Vagina (tissue), 2 donors: ENCODE measurements around the gene UBR4.

Experiments
- POLR2AphosphoS5 ChIP-seq, 2 donors: sonication (generic); formaldehyde crosslinking; IDR thresholded peaks; one replicate each; pipeline ENCODE4 v1.9.0; 2017; ENCODE audit warnings: antibody characterized with exemption in 2 of 2, mild to moderate bottlenecking in 2 of 2, low read depth in 1 of 2; ENCODE audit not compliant: insufficient read depth in 1 of 2
- TF ChIP-seq, protein P1 (sequence below), 3 experiments: fragments of 450-650 bp in 2 of 3; fragments of 200-600 bp in 1 of 3; sonication (generic) in 1 of 3; IDR thresholded peaks; one replicate each; pipeline ENCODE4 v1.5.1; 2017 to 2019; ENCODE audit warnings: antibody characterized with exemption in 3 of 3, mild to moderate bottlenecking in 2 of 3, moderate library complexity in 2 of 3

DNA sequence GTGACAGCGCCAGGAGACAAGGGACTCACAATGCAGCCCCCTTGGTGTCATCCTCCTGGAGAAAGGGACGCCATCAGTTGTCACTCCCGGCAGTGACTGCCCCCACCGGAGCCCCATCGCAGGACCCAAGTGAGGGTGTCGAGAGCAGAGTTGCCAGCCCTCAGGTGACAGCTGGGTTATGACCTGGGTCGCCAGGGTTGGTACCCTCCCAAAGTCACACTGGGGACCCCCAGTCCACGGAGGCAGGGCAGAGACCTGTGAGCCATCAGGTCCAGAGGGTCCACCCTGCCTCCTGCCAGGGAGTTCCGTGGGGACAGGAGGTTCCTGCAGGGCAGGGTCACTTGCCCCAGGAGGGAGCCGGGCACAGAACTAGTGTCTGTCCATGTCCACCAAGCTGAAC lies 175.3 kb downstream of the UBR4 start:
- TF ChIP-seq, protein P1, sequence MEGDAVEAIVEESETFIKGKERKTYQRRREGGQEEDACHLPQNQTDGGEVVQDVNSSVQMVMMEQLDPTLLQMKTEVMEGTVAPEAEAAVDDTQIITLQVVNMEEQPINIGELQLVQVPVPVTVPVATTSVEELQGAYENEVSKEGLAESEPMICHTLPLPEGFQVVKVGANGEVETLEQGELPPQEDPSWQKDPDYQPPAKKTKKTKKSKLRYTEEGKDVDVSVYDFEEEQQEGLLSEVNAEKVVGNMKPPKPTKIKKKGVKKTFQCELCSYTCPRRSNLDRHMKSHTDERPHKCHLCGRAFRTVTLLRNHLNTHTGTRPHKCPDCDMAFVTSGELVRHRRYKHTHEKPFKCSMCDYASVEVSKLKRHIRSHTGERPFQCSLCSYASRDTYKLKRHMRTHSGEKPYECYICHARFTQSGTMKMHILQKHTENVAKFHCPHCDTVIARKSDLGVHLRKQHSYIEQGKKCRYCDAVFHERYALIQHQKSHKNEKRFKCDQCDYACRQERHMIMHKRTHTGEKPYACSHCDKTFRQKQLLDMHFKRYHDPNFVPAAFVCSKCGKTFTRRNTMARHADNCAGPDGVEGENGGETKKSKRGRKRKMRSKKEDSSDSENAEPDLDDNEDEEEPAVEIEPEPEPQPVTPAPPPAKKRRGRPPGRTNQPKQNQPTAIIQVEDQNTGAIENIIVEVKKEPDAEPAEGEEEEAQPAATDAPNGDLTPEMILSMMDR (IDR thresholded peaks at IDR 0.05), result no peak
- TF ChIP-seq POLR2AphosphoS5 (IDR thresholded peaks at IDR 0.05; ENCODE audit: insufficient read depth in 1 of 2, low read depth in 1 of 2), result no peak
